AG04450 (cell line): ENCODE measurements around the gene CLRN2. TPM values are rescaled to one million over a fixed set of nuclear protein-coding genes. Genes with fewer than 3 reads are reported as not detected.

Source experiments
- CTCF ChIA-PET: fragments of 300-600, 350-600 bp; formaldehyde crosslinking; extraction: SDS; loops from one replicate; lab custom pipeline; 2022; ENCODE audit warnings: antibody characterized with exemption, inconsistent platforms; lab: Charles Lee
- POLR2A ChIA-PET: fragments of 350-600 bp; formaldehyde crosslinking; extraction: SDS; loops from one replicate; lab custom pipeline; 2021; ENCODE audit warnings: antibody characterized with exemption, inconsistent platforms; lab: Yijun Ruan, JAX
- DNase-seq: peaks from one replicate; pipeline ENCODE4 v3.0.0-alpha.2; 2011; ENCODE audit warnings: low read depth, low spot score
- H3K27ac ChIP-seq: one replicate; pipeline ENCODE4 v1.5.1; 2012; ENCODE audit warnings: low read depth, low read length, control low read depth
- H3K27me3 ChIP-seq: one replicate; pipeline ENCODE4 v1.6.0; 2012; ENCODE audit warnings: low read length; ENCODE audit not compliant: control insufficient read depth, insufficient read depth
- H3K4me3 ChIP-seq: 2 replicates; pipeline ENCODE4 v1.5.1; 2011; ENCODE audit warnings: mild to moderate bottlenecking, low read depth, low read length, control low read depth
- H3K9me3 ChIP-seq: 2 replicates; pipeline ENCODE4 v1.5.1; 2012; ENCODE audit warnings: low read length; ENCODE audit not compliant: control insufficient read depth, insufficient read depth
- CTCF ChIP-seq: IDR thresholded peaks from 2 replicates; pipeline ENCODE4 v1.5.1; 2011; ENCODE audit warnings: low read depth, low read length, control low read depth, inconsistent platforms
- polyA plus RNA-seq: library from polyadenylated mRNA; depleted of rRNA; stranded (reverse); fragments of >200 nt; gene quantifications from 2 replicates; pipeline ENCODE4 v1.2.3, GENCODE V29; 2011

The CLRN2 gene
- polyA plus RNA-seq, 1 experiment: not detected

GRCh38 chr4:17558941-17559708 is 44.2 kb downstream of the CLRN2 start:
- Histone ChIP-seq H3K27me3 (peaks cover 4% of the 10 kb centered on the region), H3K27ac (no peak overlapping the region), H3K9me3 (no peaks in the 10 kb centered on the region), H3K4me3 (no peak overlapping the region)
- no peak for DNase-seq
- no peak for TF ChIP-seq CTCF
- ChIA-PET CTCF (interaction anchor here (3.7 kb wide), 1 partner anchor 10 kb away, joined by 20 read pairs; no protein-coding TSS in a partner anchor), POLR2A (no interaction called here)

GRCh38 chr4:17559709-17560048 is 44.7 kb downstream of the CLRN2 start:
- no peak for DNase-seq
- Histone ChIP-seq H3K27me3 (peaks cover 3% of the 10 kb centered on the region), H3K27ac (no peak overlapping the region), H3K9me3 (no peaks in the 10 kb centered on the region), H3K4me3 (no peak overlapping the region)
- ChIA-PET CTCF (interaction anchor here (3.7 kb wide), 1 partner anchor 11 kb away, joined by 20 read pairs; no protein-coding TSS in a partner anchor), POLR2A (no interaction called here)
- no peak for TF ChIP-seq CTCF

- ChIA-PET CTCF (interaction anchor here (3.7 kb wide), 1 partner anchor 11 kb away, joined by 20 read pairs; no protein-coding TSS in a partner anchor), POLR2A (no interaction called here)
- no peaks in the 10 kb centered on the region for H3K27me3 ChIP-seq
- no peak overlapping the region for H3K27ac ChIP-seq
- H3K4me3 ChIP-seq: no peak overlapping the region
- TF ChIP-seq CTCF: no peak
- H3K9me3 ChIP-seq: no peaks in the 10 kb centered on the region
- DNase-seq: no peak
These were observed 45.2 kb downstream of the CLRN2 start for GRCh38 chr4:17560065-17560673.

GRCh38 chr4:17561195-17561909 is 46.4 kb downstream of the CLRN2 start:
- ChIA-PET POLR2A (no interaction called here), CTCF (no interaction called here)
- H3K27ac ChIP-seq: no peak overlapping the region
- H3K27me3 ChIP-seq: no peaks in the 10 kb centered on the region
- no peak for TF ChIP-seq CTCF
- no peak overlapping the region for H3K4me3 ChIP-seq
- no peak for DNase-seq
- no peaks in the 10 kb centered on the region for H3K9me3 ChIP-seq
